Activated CD4-positive, alpha-beta T cell treated with anti-CD3 and anti-CD28 coated beads, Interleukin-2, amount 10 ng/mL, durations not matched to agents 7 days and 5 days (primary cell): ENCODE data around the gene CHRNB1. TPM values are rescaled to one million over a fixed set of nuclear protein-coding genes. Genes with fewer than 3 reads are reported as not detected.
"Not testable (repeated sequence)": the region's sequence is repeated elsewhere in the genome, so short reads cannot be mapped to it uniquely, and the experiment has no call there.

ENCODE experiments used
- CTCF ChIA-PET: fragments of 350-600 bp; sonication (Branson Sonifier 250); formaldehyde crosslinking; loops from one replicate; lab custom pipeline; 2021; ENCODE audit warnings: antibody characterized with exemption; lab: Charles Lee
- POLR2A ChIA-PET: fragments of 350-600 bp; sonication (Branson Sonifier 250); formaldehyde crosslinking; loops from one replicate; lab custom pipeline; 2021; ENCODE audit warnings: antibody characterized with exemption; lab: Charles Lee
- DNase-seq: peaks from one replicate; pipeline ENCODE4 v3.0.0-alpha.2; 2020
- H3K27ac Mint-ChIP-seq: one replicate; pipeline ENCODE4 v1.8.0; 2021; ENCODE audit warnings: mild to moderate bottlenecking, moderate library complexity, mixed read lengths
- H3K27me3 Mint-ChIP-seq: one replicate; pipeline ENCODE4 v1.8.0; 2021; ENCODE audit warnings: mixed read lengths
- H3K36me3 Mint-ChIP-seq: one replicate; pipeline ENCODE4 v1.8.0; 2021; ENCODE audit warnings: low read depth, mixed read lengths
- H3K4me1 Mint-ChIP-seq: one replicate; pipeline ENCODE4 v1.8.0; 2021; ENCODE audit warnings: mixed read lengths
- H3K4me3 Mint-ChIP-seq: one replicate; pipeline ENCODE4 v1.8.0; 2021; ENCODE audit warnings: mild to moderate bottlenecking, moderate library complexity, mixed read lengths
- H3K9me3 Mint-ChIP-seq: one replicate; pipeline ENCODE4 v1.8.0; 2021; ENCODE audit warnings: mixed read lengths
- total RNA-seq, 2 experiments: library from RNA; stranded (reverse); gene quantifications; one replicate each; pipeline ENCODE4 v1.2.3, GENCODE V29; 2021

Gene CHRNB1
- total RNA-seq, 2 experiments from 2014 or later: 18.8 to 19.2 TPM

DNA sequence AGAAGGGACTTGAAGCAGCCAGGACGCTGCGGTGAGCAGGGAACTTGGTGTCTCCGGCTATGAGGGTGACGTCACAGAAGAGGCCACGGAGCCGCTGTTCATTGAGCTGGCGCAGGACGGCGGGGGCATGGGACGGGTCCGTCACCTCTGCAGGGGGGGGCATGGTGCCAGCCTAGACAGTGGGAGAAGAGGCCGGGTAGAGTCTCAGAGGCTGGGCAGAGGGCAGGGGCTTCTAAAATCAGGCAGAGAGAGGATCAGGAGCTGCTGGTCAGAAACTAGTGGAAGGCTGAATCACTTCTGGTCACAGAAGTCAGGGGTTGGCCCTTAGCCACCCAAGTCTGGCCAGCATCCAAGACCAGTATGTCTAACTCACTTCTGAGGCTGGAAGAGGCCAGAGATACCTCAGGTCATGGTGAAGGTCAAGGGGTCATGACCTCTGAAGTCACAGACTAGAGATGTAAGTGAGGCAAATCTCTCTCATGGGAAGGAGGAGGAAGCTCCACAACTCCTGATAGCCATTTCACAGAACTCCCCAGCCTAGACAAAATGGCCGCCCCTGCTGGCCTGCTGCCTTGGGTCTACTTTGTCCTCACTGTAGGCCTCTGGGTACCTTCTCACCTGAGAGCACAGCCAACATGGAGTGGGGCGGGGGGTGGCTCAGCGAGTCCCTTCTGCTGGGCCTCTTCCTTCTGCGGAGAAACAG, 21.9 kb downstream of the CHRNB1 start:
- Mint-ChIP-seq H3K36me3 (peaks cover 13% of the 10 kb centered on the region), H3K27ac (peak overlapping the region; percentile 54), H3K4me3 (no peak overlapping the region), H3K27me3 (no peaks in the 10 kb centered on the region), H3K9me3 (no peaks in the 10 kb centered on the region), H3K4me1 (peaks cover 21% of the 10 kb centered on the region)
- POLR2A ChIA-PET: no interaction called here
- CTCF ChIA-PET: interaction anchor here (0.5 kb wide), 1 partner anchor 85 kb away, joined by 4 read pairs; no protein-coding TSS in a partner anchor
- no peak for DNase-seq

DNA sequence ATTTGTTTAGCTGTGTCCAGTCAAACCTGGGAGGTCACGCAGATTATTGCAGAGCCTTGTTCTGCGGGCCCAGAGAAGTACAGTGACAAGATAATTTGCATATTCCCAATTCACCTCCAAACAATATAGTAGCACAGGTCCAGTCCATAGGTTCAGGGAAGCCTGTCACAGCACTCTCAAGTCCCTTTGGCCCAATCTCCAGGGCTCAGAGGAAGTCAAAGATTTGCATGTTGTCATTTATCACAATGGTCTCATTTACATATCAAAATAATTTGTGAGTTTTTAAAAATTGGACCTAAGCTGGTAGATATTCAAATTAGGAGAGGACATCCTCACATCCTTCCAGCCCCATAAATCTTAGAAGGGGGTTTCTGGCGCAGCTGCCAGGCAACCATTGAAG, 22.6 kb downstream of the CHRNB1 start:
- ChIA-PET CTCF (interaction anchor here (0.5 kb wide), 1 partner anchor 86 kb away, joined by 4 read pairs; no protein-coding TSS in a partner anchor), POLR2A (no interaction called here)
- H3K4me3 Mint-ChIP-seq: no peak overlapping the region
- H3K27me3 Mint-ChIP-seq: no peaks in the 10 kb centered on the region
- peaks cover 13% of the 10 kb centered on the region for H3K36me3 Mint-ChIP-seq
- H3K27ac Mint-ChIP-seq: peak overlapping the region; percentile 13
- peaks cover 24% of the 10 kb centered on the region for H3K4me1 Mint-ChIP-seq
- no peaks in the 10 kb centered on the region for H3K9me3 Mint-ChIP-seq
- DNase-seq: no peak

DNA sequence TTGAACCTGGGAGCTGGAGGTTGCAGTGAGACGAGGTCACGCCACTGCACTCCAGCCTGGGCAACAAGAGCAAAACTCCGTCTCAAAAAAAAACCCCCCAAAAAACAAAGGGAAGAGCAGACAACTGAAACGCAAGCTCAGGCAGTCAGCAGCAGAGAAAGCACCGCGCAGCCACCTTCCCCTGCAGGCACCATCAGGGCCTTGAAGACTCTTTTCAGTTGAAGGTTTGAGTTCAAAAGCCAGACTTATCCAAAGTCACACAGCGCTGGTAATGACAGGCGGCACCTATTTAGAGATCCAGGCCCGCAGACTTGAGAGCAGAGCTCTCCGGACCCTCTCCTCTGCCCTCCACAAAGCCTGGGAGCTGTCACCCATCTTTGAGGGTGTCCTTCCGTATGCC, 23.4 kb downstream of the CHRNB1 start:
- POLR2A ChIA-PET: no interaction called here

DNA sequence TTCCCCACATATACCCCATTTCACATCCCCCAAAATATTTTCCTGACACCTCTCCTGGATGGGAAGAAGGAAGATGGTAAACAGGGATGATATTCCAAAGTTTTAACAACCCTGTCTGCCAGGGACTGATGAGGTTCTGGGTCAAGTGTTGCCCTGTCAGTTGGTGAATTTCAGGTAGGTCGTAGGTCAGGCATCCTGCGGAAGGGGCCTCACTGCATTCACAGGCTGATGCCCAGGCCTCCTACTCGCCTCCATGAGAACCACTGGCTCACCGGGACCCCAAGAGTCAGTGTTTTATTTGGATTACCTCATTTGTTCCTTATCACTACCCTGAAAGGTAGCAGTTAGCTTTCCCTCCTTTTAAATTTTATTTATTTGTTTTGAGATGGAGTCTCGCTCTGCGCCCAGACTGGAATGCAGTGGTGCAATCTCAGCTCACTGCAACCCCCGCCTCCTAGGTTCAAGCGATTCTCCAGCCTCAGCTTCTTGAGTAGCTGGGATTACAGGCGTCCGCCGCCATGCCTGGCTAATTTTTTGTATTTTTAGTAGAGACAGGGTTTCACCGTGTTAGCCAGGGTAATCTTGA, 24.0 kb downstream of the CHRNB1 start:
- ChIA-PET POLR2A (no interaction called here), CTCF (interaction anchor here (0.6 to 1.1 kb wide), 2 partner anchors 92 to 108 kb away, joined by 3 read pairs; no protein-coding TSS in a partner anchor)
- Mint-ChIP-seq H3K4me1 (peaks cover 31% of the 10 kb centered on the region), H3K27me3 (no peaks in the 10 kb centered on the region), H3K9me3 (no peaks in the 10 kb centered on the region), H3K27ac (no peak overlapping the region), H3K36me3 (peaks cover 7% of the 10 kb centered on the region), H3K4me3 (no peak overlapping the region)
- DNase-seq: no peak

More for the DNA sequence above, 23.4 kb downstream of the CHRNB1 start:
- no peak for DNase-seq
- Mint-ChIP-seq H3K9me3 (no peaks in the 10 kb centered on the region), H3K27ac (no peak overlapping the region), H3K4me1 (peaks cover 28% of the 10 kb centered on the region), H3K4me3 (no peak overlapping the region), H3K36me3 (peaks cover 11% of the 10 kb centered on the region), H3K27me3 (no peaks in the 10 kb centered on the region)
- CTCF ChIA-PET: interaction anchor here (0.6 to 1.1 kb wide), 2 partner anchors 93 to 107 kb away, joined by 3 read pairs; no protein-coding TSS in a partner anchor

DNA sequence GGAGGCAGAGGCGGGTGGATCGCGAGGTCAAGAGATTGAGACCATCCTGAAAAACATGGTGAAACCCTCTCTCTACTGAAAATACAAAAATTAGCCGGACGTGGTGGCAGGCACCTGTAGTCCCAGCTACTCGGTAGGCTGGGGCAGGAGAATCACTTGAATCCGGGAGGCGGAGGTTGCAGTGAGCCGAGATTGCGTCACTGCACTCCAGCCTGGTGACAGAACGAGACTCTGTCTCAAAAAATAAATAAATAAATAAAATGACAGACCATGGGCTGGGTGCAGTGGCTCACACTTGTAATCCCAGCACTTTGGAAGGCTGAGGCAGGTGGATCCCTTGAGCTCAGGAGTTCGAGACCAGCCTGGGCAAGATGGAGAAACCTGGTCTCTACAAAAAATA, 25.0 kb downstream of the CHRNB1 start:
- DNase-seq, H3K27me3 Mint-ChIP-seq, H3K4me3 Mint-ChIP-seq, H3K9me3 Mint-ChIP-seq, H3K27ac Mint-ChIP-seq, POLR2A ChIA-PET, H3K36me3 Mint-ChIP-seq: not testable (repeated sequence)
- CTCF ChIA-PET: interaction anchor here (0.8 to 2.0 kb wide), 3 partner anchors 9 to 33 kb away, joined by 3 to 7 read pairs (median 3); no protein-coding TSS in a partner anchor
- peaks cover 31% of the 10 kb centered on the region for H3K4me1 Mint-ChIP-seq

DNA sequence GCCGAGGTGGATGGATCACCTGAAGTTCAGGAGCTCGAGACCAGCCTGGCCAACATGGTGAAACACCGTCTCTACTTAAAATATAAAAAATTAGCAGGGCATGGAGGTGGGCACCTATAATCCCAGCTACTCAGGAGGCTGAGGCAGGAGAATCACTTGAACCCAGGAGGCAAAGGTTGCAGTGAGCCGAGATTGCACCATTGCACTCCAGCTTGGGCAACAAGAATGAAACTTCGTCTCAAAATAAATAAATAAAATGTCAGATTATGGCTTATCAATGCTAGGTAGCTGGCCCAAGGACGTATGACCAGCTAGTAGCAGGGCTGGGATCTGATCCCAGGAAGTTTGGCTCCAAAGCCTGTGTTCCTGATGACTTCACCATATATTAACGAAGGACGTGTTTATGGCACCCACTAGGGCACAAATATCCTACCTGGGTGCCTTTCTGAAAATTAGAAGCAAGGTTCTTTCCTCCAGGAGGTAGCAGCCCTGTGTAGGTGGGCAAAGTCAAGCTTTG, 25.7 kb downstream of the CHRNB1 start:
- H3K4me3 Mint-ChIP-seq, H3K9me3 Mint-ChIP-seq, DNase-seq, H3K27me3 Mint-ChIP-seq, POLR2A ChIA-PET, H3K36me3 Mint-ChIP-seq, H3K27ac Mint-ChIP-seq: not testable (repeated sequence)
- CTCF ChIA-PET: interaction anchor here (0.5 to 2.0 kb wide), 4 partner anchors 9 to 57 kb away, joined by 3 to 7 read pairs (median 4); no protein-coding TSS in a partner anchor
- H3K4me1 Mint-ChIP-seq: peaks cover 34% of the 10 kb centered on the region

DNA sequence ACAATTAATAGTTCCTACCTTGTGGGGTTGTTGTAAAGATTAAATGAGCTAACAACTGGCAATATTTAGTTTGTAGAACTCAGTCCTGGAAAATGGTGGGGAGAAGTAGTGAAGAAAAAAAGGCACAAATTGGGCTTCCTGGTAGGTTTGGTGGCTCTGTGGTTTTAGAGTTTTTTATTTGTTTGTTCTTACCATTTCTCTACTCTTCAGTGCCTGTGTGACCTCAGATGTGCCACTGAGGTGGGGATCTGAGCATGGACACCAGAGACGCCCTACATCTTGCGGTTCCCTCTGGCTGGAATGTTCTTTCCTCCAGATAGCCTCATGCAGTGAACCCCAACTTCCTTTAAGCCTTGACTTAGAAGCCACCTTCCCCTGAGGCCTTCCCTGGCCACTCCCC, 26.9 kb downstream of the CHRNB1 start:
- Mint-ChIP-seq H3K4me3 (no peak overlapping the region), H3K27ac (no peak overlapping the region), H3K9me3 (no peaks in the 10 kb centered on the region), H3K27me3 (no peaks in the 10 kb centered on the region), H3K4me1 (peaks cover 44% of the 10 kb centered on the region), H3K36me3 (peaks cover 5% of the 10 kb centered on the region)
- ChIA-PET POLR2A (no interaction called here), CTCF (interaction anchor here (2.0 kb wide), 1 partner anchor 35 kb away, joined by 7 read pairs; no protein-coding TSS in a partner anchor)
- DNase-seq: no peak

DNA sequence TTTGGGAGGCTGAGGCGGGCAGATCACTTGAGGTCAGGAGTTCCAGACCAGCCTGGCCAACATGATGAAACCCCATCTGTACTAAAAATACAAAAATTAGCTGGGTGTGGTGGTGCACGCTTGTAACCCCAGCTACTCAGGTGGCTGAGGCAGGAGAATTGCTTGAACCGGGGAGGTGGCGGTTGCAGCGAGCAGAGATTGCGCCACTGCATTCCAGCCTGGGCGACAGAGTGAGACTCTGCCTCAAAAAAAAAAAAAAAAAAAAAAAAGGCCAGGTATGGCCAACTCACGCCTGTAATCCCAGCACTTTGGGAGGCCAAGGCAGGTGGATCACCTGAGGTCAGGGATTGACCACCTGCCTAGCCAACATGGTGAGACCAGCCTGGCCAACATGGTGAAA, 29.9 kb downstream of the CHRNB1 start:
- H3K27me3 Mint-ChIP-seq, DNase-seq, CTCF ChIA-PET, H3K4me3 Mint-ChIP-seq, H3K36me3 Mint-ChIP-seq, POLR2A ChIA-PET, H3K9me3 Mint-ChIP-seq: not testable (repeated sequence)
- H3K27ac Mint-ChIP-seq: peak overlapping the region; percentile 50
- peaks cover 53% of the 10 kb centered on the region for H3K4me1 Mint-ChIP-seq

DNA sequence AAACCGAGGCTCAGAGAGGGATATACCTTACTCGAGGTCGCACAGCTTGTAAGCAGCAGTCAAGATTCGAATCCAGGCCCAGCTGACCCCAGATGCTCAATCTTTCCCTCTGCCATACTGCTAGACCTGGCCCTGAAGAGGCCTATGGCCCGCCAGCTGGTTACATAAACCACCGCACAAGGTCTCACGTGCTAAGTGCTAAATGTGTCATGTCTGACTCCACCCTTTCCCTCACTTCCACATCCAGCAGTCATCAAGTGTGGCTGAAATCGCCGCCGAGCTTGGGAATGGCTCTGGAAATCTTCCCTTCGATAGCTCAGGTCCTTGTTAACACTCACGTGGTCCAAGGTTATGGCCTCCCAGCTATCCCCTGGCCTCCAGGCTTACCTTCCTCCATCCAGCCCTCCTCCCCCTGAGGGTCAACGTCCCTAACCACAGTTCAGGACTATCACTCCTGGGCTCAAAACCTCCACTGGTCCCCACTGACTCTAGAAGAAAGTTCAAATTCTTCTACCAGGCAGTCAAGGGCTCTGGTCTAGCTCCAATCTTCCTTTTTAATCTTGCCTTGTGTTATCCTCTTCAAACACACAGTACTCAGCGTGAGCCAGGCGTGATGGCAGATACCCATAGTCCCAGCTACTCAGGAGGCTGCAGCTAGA, 31.0 kb downstream of the CHRNB1 start:
- no peak for DNase-seq
- ChIA-PET CTCF (interaction anchor here (0.9 to 2.9 kb wide), 3 partner anchors 11 to 39 kb away, joined by 4 to 13 read pairs (median 4); no protein-coding TSS in a partner anchor), POLR2A (no interaction called here)
- peaks cover 8% of the 10 kb centered on the region for H3K36me3 Mint-ChIP-seq
- peaks cover 61% of the 10 kb centered on the region for H3K4me1 Mint-ChIP-seq
- no peak overlapping the region for H3K4me3 Mint-ChIP-seq
- no peaks in the 10 kb centered on the region for H3K27me3 Mint-ChIP-seq
- H3K9me3 Mint-ChIP-seq: no peaks in the 10 kb centered on the region
- peak overlapping the region; percentile 10 for H3K27ac Mint-ChIP-seq

DNA sequence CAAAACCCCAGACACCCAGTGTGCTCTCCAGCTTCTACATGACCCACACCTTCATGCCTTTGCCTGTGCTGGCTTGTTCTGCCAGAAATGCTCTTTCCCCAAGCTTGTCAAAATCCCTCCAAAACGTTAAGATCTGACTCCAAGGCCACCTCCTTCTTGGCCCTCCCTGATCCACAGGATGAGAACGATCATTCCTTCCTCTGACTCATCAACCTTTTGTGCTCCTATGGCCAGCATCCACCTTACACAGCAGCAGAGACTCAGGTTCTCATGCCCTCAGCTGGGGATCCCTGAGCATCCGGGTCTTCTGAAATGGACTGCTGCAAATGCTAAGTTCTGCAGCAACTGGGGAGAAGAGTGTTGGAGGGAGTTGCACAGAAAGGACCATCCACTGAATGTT, 31.6 kb downstream of the CHRNB1 start:
- H3K27me3 Mint-ChIP-seq: no peaks in the 10 kb centered on the region
- ChIA-PET CTCF (interaction anchor here (0.9 to 2.9 kb wide), 3 partner anchors 12 to 84 kb away, joined by 4 to 13 read pairs (median 6); no protein-coding TSS in a partner anchor), POLR2A (interaction anchor here (0.6 kb wide), 1 partner anchor 147 kb away, joined by 3 read pairs; no protein-coding TSS in a partner anchor)
- H3K4me1 Mint-ChIP-seq: peaks cover 62% of the 10 kb centered on the region
- DNase-seq: no peak
- no peak overlapping the region for H3K4me3 Mint-ChIP-seq
- no peaks in the 10 kb centered on the region for H3K9me3 Mint-ChIP-seq
- peak overlapping the region; percentile 10 for H3K27ac Mint-ChIP-seq
- H3K36me3 Mint-ChIP-seq: peaks cover 8% of the 10 kb centered on the region

DNA sequence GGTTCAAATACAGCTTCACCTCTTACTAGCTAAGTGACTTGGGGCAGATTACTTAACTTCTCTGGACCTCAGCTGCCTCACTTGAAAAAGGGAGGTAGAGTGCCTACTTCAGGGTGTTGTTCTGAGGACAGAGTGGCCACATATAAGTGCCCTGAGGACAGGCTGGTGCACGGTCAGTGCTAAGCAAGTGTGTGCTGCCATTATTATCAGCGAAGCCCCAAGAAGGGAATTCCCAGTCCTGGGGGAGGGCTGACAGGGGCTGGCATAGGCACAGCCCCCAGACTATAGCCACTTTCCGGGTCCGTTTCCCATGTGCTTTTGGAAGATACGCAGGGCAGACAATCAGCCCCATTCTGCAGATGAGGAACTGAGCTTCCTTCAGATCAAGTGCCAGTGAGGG, 32.1 kb downstream of the CHRNB1 start:
- peaks cover 62% of the 10 kb centered on the region for H3K4me1 Mint-ChIP-seq
- no peak overlapping the region for H3K27ac Mint-ChIP-seq
- DNase-seq: no peak
- POLR2A ChIA-PET: interaction anchor here (0.6 kb wide), 2 partner anchors 36 to 147 kb away, joined by 3 read pairs; no protein-coding TSS in a partner anchor
- H3K4me3 Mint-ChIP-seq: peak overlapping the region; percentile 84
- CTCF ChIA-PET: interaction anchor here (0.7 to 2.9 kb wide), 5 partner anchors 12 to 101 kb away, joined by 3 to 13 read pairs (median 4); no protein-coding TSS in a partner anchor
- no peaks in the 10 kb centered on the region for H3K27me3 Mint-ChIP-seq
- H3K9me3 Mint-ChIP-seq: no peaks in the 10 kb centered on the region
- H3K36me3 Mint-ChIP-seq: peaks cover 8% of the 10 kb centered on the region
